22Rv1 (cell line): ENCODE data around the gene SIAH3.

ENCODE experiments used
- CTCF ChIP-seq: fragments of 450-650 bp; IDR thresholded peaks from 2 replicates; pipeline ENCODE4 v1.5.1; 2017; ENCODE audit warnings: mild to moderate bottlenecking
- ZFX ChIP-seq: fragments of 450-650 bp; IDR thresholded peaks from 2 replicates; pipeline ENCODE4 v1.6.1; 2017; ENCODE audit warnings: antibody characterized with exemption, borderline replicate concordance

- TF ChIP-seq CTCF = no peak
- no peak for TF ChIP-seq ZFX
Observed at GRCh38 chr13:45830121-45830520, 21.4 kb downstream of the SIAH3 start.
